HepG2 (cell line): ENCODE results near the gene GRB7. TPM values are rescaled to one million over a fixed set of nuclear protein-coding genes. Genes with fewer than 3 reads are reported as not detected.

ENCODE experiments used
- ATAC-seq: fragments of 200-7000 bp; cut with Tn5 transposase; 3 replicates; pipeline ENCODE4 v1.9.1; 2020; ENCODE audit warnings: mild to moderate bottlenecking, moderate library complexity
- BruUV-seq: library from RNA; stranded (reverse); fragments of 400-500 nt; replicated peaks from 2 replicates; lab custom pipeline; 2021; lab: Mats Ljungman, UMichigan
- CTCF ChIA-PET: fragments of 300-600 bp; formaldehyde crosslinking; extraction: SDS; loops from one replicate; lab custom pipeline; 2021; ENCODE audit warnings: low total read pairs, inconsistent platforms, low intra/inter-chr PET ratio; lab: Yijun Ruan, JAX
- POLR2A ChIA-PET: fragments of 350-600 bp; sonication (Branson Sonifier 250); formaldehyde crosslinking; loops from one replicate; lab custom pipeline; 2020; ENCODE audit warnings: antibody characterized with exemption, inconsistent platforms; lab: Yijun Ruan, JAX
- DNase-seq: peaks from one replicate; pipeline ENCODE4 v3.0.0-alpha.2; 2015; ENCODE audit warnings: low spot score
- FAIRE-seq: peaks from 3 replicates; lab custom pipeline; 2011; peaks lifted over from hg19 to GRCh38; lab: Jason Lieb, UNC
- H2AFZ ChIP-seq: one replicate; pipeline ENCODE4 v1.6.1; 2011; ENCODE audit warnings: low read length, inconsistent platforms
- H3K27ac ChIP-seq: fragments of 300-600 bp; 3 replicates; pipeline ENCODE4 v1.8.0; 2011; ENCODE audit warnings: mixed run types, mild to moderate bottlenecking, mixed read lengths, low read length, inconsistent platforms; ENCODE audit not compliant: insufficient read depth; ENCODE audit errors: extremely low read length
- H3K27me3 ChIP-seq, 2 experiments: fragments of 200-600 bp in 1 of 2; 2 replicates in 1 of 2; 3 replicates in 1 of 2; pipeline versions ENCODE4 v1.6.0 to v1.8.0; 2011; ENCODE audit warnings: low read length in 2 of 2, mild to moderate bottlenecking in 2 of 2, moderate library complexity in 2 of 2, inconsistent platforms in 1 of 2; ENCODE audit not compliant: insufficient read depth in 2 of 2, control insufficient read depth in 1 of 2
- H3K36me3 ChIP-seq, 2 experiments: fragments of 200-600 bp in 1 of 2; replicated peaks in 1 of 2; 2 replicates in 1 of 2; 3 replicates in 1 of 2; pipeline versions ENCODE4 v1.5.1 to v1.8.0; 2011; ENCODE audit warnings: low read length in 2 of 2, inconsistent platforms in 1 of 2; ENCODE audit not compliant: insufficient read depth in 2 of 2, control insufficient read depth in 1 of 2
- H3K4me1 ChIP-seq: 2 replicates; pipeline ENCODE4 v1.5.1; 2012; ENCODE audit warnings: low read length, inconsistent platforms; ENCODE audit not compliant: insufficient read depth
- H3K4me2 ChIP-seq: 2 replicates; pipeline ENCODE4 v1.6.0; 2011; ENCODE audit warnings: low read depth, low read length, inconsistent platforms
- H3K4me3 ChIP-seq, 3 experiments: fragments of 200-600 bp in 1 of 3; sonication (generic), shearing (Covaris generic) in 1 of 3; replicated peaks in 1 of 3; 2 replicates each; pipeline ENCODE4 v1.5.1; 2011 to 2016; ENCODE audit warnings: low read length in 3 of 3, inconsistent platforms in 2 of 3, low read depth in 2 of 3, mild to moderate bottlenecking in 2 of 3, control low read depth in 1 of 3, mixed read lengths in 1 of 3; ENCODE audit not compliant: insufficient read depth in 1 of 3
- H3K79me2 ChIP-seq: one replicate; pipeline ENCODE4 v1.6.1; 2011; ENCODE audit warnings: low read length, inconsistent platforms; ENCODE audit not compliant: insufficient read depth
- H3K9ac ChIP-seq: 2 replicates; pipeline ENCODE4 v1.6.0; 2011; ENCODE audit warnings: mild to moderate bottlenecking, low read depth, low read length, inconsistent platforms; ENCODE audit not compliant: insufficient read depth
- H3K9me3 ChIP-seq: 2 replicates; pipeline ENCODE4 v1.5.1; 2012; ENCODE audit warnings: mild to moderate bottlenecking, low read length
- H4K20me1 ChIP-seq: 2 replicates; pipeline ENCODE4 v1.6.0; 2011; ENCODE audit warnings: inconsistent platforms, mild to moderate bottlenecking, low read length, moderate library complexity; ENCODE audit not compliant: insufficient read depth
- HNF1B ChIP-seq: sonication (generic); formaldehyde crosslinking; IDR thresholded peaks from 2 replicates; pipeline ENCODE4 v1.5.1; 2020; ENCODE audit warnings: mild to moderate bottlenecking, moderate library complexity, missing genetic modification reagents
- MLXIP ChIP-seq: sonication (generic); formaldehyde crosslinking; IDR thresholded peaks from 2 replicates; pipeline ENCODE4 v1.9.0; 2021; ENCODE audit warnings: missing genetic modification reagents, borderline replicate concordance
- NR3C1 ChIP-seq: sonication (generic); formaldehyde crosslinking; IDR thresholded peaks from 2 replicates; pipeline ENCODE4 v1.4.0; 2020; ENCODE audit warnings: missing genetic modification reagents
- POGK ChIP-seq: sonication (generic); formaldehyde crosslinking; conservative IDR thresholded peaks from 2 replicates; pipeline ENCODE4 v1.8.0; 2022; ENCODE audit warnings: mild to moderate bottlenecking, moderate library complexity, missing genetic modification reagents
- POLR2A ChIP-seq, 2 experiments: IDR thresholded peaks; 2 replicates each; pipeline ENCODE4 v1.6.1; 2011; ENCODE audit warnings: low read depth in 2 of 2, low read length in 2 of 2, mild to moderate bottlenecking in 1 of 2, moderate library complexity in 1 of 2; ENCODE audit not compliant: insufficient read depth in 1 of 2
- SMAD1 ChIP-seq: sonication (generic); formaldehyde crosslinking; IDR thresholded peaks from 2 replicates; pipeline ENCODE4 v1.4.0; 2020; ENCODE audit warnings: missing genetic modification reagents, low read depth, mild to moderate bottlenecking, borderline replicate concordance
- SSRP1 ChIP-seq: IDR thresholded peaks from 2 replicates; pipeline ENCODE4 v1.6.1; 2016; ENCODE audit warnings: control low read depth
- ZNF253 ChIP-seq: sonication (generic); formaldehyde crosslinking; IDR thresholded peaks from 2 replicates; pipeline ENCODE4 v1.8.0; 2022; ENCODE audit warnings: mild to moderate bottlenecking, missing genetic modification reagents, borderline replicate concordance
- ZNF281 ChIP-seq: sonication (generic); formaldehyde crosslinking; IDR thresholded peaks from 2 replicates; pipeline ENCODE4 v1.4.0; 2020; ENCODE audit warnings: missing genetic modification reagents, borderline replicate concordance
- ZSCAN12 ChIP-seq: sonication (generic); formaldehyde crosslinking; IDR thresholded peaks from 2 replicates; pipeline ENCODE4 v1.9.0; 2021; ENCODE audit warnings: mild to moderate bottlenecking, missing genetic modification reagents
- ZSCAN20 ChIP-seq: sonication (generic); formaldehyde crosslinking; IDR thresholded peaks from 2 replicates; pipeline ENCODE4 v1.4.0; 2020; ENCODE audit warnings: missing genetic modification reagents, mild to moderate bottlenecking, borderline replicate concordance
- WGBS: methylation state at CpG from one replicate; pipeline ENCODE4 v1.1.6; 2017; ENCODE audit warnings: low lambda C conversion rate; 5-methylcytosine and 5-hydroxymethylcytosine counted together
- in situ Hi-C: cut with HindIII; loops from 2 replicates; pipeline ENCODE4 v1.10.0; 2017; ENCODE audit warnings: low pct_unique_long_range_greater_than_20kb; ENCODE audit not compliant: extremely low pct_ligation_motif_present
- intact Hi-C: fragments of 100-400 bp; cut with micrococcal nuclease; formaldehyde crosslinking; loops from one replicate; pipeline ENCODE4 v1.10.0; 2022; ENCODE audit not compliant: unreplicated experiment
- polyA plus RNA-seq, 8 experiments: library from polyadenylated mRNA; depleted of rRNA in 3 of 8; stranded (reverse) in 7 of 8; unstranded in 1 of 8; fragments of >200 nt; fragmentation: Illumina TruSeq in 4 of 8; extraction: Trizol in 4 of 8; gene quantifications; 2 replicates each; pipeline versions ENCODE4 v1.2.1 to v1.2.3, GENCODE V29; 2011 to 2016; ENCODE audit warnings: low read depth in 4 of 8, missing spikeins in 1 of 8, mixed read lengths in 1 of 8; ENCODE audit not compliant: insufficient read depth in 1 of 8
- total RNA-seq, 5 experiments: library from RNA; depleted of rRNA; stranded (reverse); fragments of >200 nt; fragmentation: Illumina TruSeq; extraction: Trizol; gene quantifications; 2 replicates each; pipeline ENCODE4 v1.2.3, GENCODE V29; 2016; ENCODE audit warnings: low read depth in 1 of 5

Gene GRB7
- total and polyA plus RNA-seq, 2 of the 13 experiments (the other 11 are each of a cell fraction or from before 2014, with no cell fraction given), result 60.2 to 77.7 TPM

- in situ Hi-C loops (no loop called here), intact Hi-C loops (no loop called here)
- WGBS, result 96% methylated on average over 15 of the region's 16 CpGs
- BruUV-seq, result no TSS peak
- H4K20me1 ChIP-seq, result peaks cover 7% of the 10 kb centered on the region; the same call in 1 of the 2 replicates
- no peak overlapping the region for H3K27ac ChIP-seq
- peaks cover 43 to 52% of the 10 kb centered on the region in 2 experiments for H3K36me3 ChIP-seq
- H3K4me2 ChIP-seq, result no peak overlapping the region
- H3K4me3 ChIP-seq, result no peak overlapping the region
- DNase-seq (no peak), FAIRE-seq (no peak), ATAC-seq (no peak)
- H3K27me3 ChIP-seq, result no peaks in the 10 kb centered on the region
- no peak overlapping the region for H3K9ac ChIP-seq
- H2AFZ ChIP-seq, result no peak overlapping the region
- ChIA-PET POLR2A (interaction anchor here (1.1 kb wide), 1 partner anchor 49 kb away, joined by 3 read pairs; no protein-coding TSS in a partner anchor), CTCF (no interaction called here)
- H3K79me2 ChIP-seq, result peaks cover 29% of the 10 kb centered on the region
- H3K4me1 ChIP-seq, result peaks cover 36% of the 10 kb centered on the region
- no peaks in the 10 kb centered on the region for H3K9me3 ChIP-seq
- TF ChIP-seq ZNF253 (CRISPR knock-in tag) (no peak), SMAD1 (CRISPR knock-in tag) (0 out of 2 replicates have a peak, but pooled peaks have one; percentile 31), SSRP1 (CRISPR knock-in tag) (0 out of 2 replicates have a peak, but pooled peaks have one; percentile 63), HNF1B (CRISPR knock-in tag) (no peak), NR3C1 (no peak), ZSCAN20 (CRISPR knock-in tag) (no peak), POGK (CRISPR knock-in tag) (no peak), ZNF281 (no peak), POLR2A (IDR thresholded peaks at IDR 0.05; ENCODE audit: insufficient read depth in 1 of 2, low read depth in 2 of 2, low read length in 2 of 2) (peak in 1 of 2 experiments; percentile 28; a peak in 1 of 4 replicates), MLXIP (no peak), ZSCAN12 (CRISPR knock-in tag) (no peak)
Measured at GRCh38 chr17:39744075-39744835, 6.5 kb downstream of the GRB7 start.
